SK-N-SH (cell line): Measurements from ENCODE around the gene ZFP90. TPM values are rescaled to one million over a fixed set of nuclear protein-coding genes. Genes with fewer than 3 reads are reported as not detected.

ENCODE experiments used
- CTCF ChIA-PET: fragments of 300-600, 350-600 bp; formaldehyde crosslinking; extraction: SDS; loops from one replicate; lab custom pipeline; 2021; lab: Yijun Ruan, JAX
- POLR2A ChIA-PET: fragments of 350-600 bp; sonication (Branson Sonifier 250); formaldehyde crosslinking; extraction: SDS; loops from one replicate; lab custom pipeline; 2020; ENCODE audit warnings: antibody characterized with exemption, inconsistent platforms; lab: Yijun Ruan, JAX
- DNase-seq: peaks from one replicate; pipeline ENCODE4 v3.0.0; 2012
- H2AFZ ChIP-seq: fragments of 200-600 bp; sonication (generic); 2 replicates; pipeline ENCODE4 v1.8.1; 2016; ENCODE audit warnings: antibody characterized with exemption, mild to moderate bottlenecking, low read depth
- H3F3A ChIP-seq: fragments of 200-600 bp; sonication (generic); replicated peaks from 2 replicates; pipeline ENCODE3; 2016; ENCODE audit warnings: antibody characterized with exemption, mild to moderate bottlenecking; ENCODE audit not compliant: insufficient read depth
- H3K27ac ChIP-seq, 2 experiments: fragments of 200-500 bp in 1 of 2; fragments of 200-600 bp in 1 of 2; sonication (Bioruptor generic) in 1 of 2; sonication (generic), shearing (Covaris generic) in 1 of 2; 2 replicates each; pipeline versions ENCODE4 v1.5.1 to v1.6.1; 2014 to 2016; ENCODE audit warnings: low read depth in 2 of 2, inconsistent platforms in 1 of 2, low read length in 1 of 2, mild to moderate bottlenecking in 1 of 2, mixed read lengths in 1 of 2
- H3K27me3 ChIP-seq: fragments of 200-600 bp; sonication (generic), shearing (Covaris generic); 2 replicates; pipeline ENCODE4 v1.6.1; 2016; ENCODE audit warnings: mixed run types; ENCODE audit not compliant: insufficient read depth
- H3K36me3 ChIP-seq, 2 experiments: fragments of 200-500 bp in 1 of 2; fragments of 200-600 bp in 1 of 2; sonication (Bioruptor generic) in 1 of 2; sonication (generic) in 1 of 2; replicated peaks in 1 of 2; 2 replicates each; pipeline versions ENCODE3 to v1.5.1; 2014 to 2016; ENCODE audit warnings: low read length in 1 of 2, mild to moderate bottlenecking in 1 of 2; ENCODE audit not compliant: insufficient read depth in 2 of 2, control insufficient read depth in 1 of 2
- H3K4me1 ChIP-seq, 2 experiments: fragments of 200-500 bp in 1 of 2; fragments of 200-600 bp in 1 of 2; sonication (Bioruptor generic) in 1 of 2; sonication (generic), shearing (Covaris generic) in 1 of 2; 2 replicates each; pipeline versions ENCODE4 v1.5.1 to v1.6.1; 2014 to 2016; ENCODE audit warnings: low read depth in 1 of 2, low read length in 1 of 2, mixed run types in 1 of 2; ENCODE audit not compliant: insufficient read depth in 2 of 2, control insufficient read depth in 1 of 2
- H3K4me2 ChIP-seq: fragments of 200-600 bp; sonication (generic), shearing (Covaris generic); 2 replicates; pipeline ENCODE4 v1.6.1; 2017; ENCODE audit warnings: mixed run types
- H3K4me3 ChIP-seq, 2 experiments: fragments of 200-500 bp in 1 of 2; fragments of 200-600 bp in 1 of 2; sonication (Bioruptor generic) in 1 of 2; sonication (generic), shearing (Covaris generic) in 1 of 2; 2 replicates each; pipeline versions ENCODE4 v1.5.1 to v1.8.1; 2014 to 2016; ENCODE audit warnings: low read depth in 2 of 2, inconsistent platforms in 1 of 2, low read length in 1 of 2, mild to moderate bottlenecking in 1 of 2, mixed read lengths in 1 of 2, moderate library complexity in 1 of 2
- H3K79me2 ChIP-seq: fragments of 200-600 bp; sonication (generic); 2 replicates; pipeline ENCODE4 v1.8.1; 2017; ENCODE audit warnings: mild to moderate bottlenecking; ENCODE audit not compliant: insufficient read depth
- H3K9ac ChIP-seq: fragments of 200-600 bp; sonication (generic); 2 replicates; pipeline ENCODE4 v1.6.1; 2017; ENCODE audit warnings: mixed run types
- H3K9me2 ChIP-seq: fragments of 200-600 bp; sonication (generic); 2 replicates; pipeline ENCODE4 v1.6.1; 2017; ENCODE audit warnings: mixed run types
- H3K9me3 ChIP-seq: fragments of 200-600 bp; sonication (generic); 2 replicates; pipeline ENCODE4 v1.6.1; 2017; ENCODE audit warnings: mixed run types, mild to moderate bottlenecking, moderate library complexity
- H4K20me1 ChIP-seq: fragments of 200-600 bp; sonication (generic); 2 replicates; pipeline ENCODE4 v1.6.1; 2017; ENCODE audit warnings: mild to moderate bottlenecking, mixed run types; ENCODE audit not compliant: insufficient read depth
- FOSL2 ChIP-seq: IDR thresholded peaks from 2 replicates; pipeline ENCODE4 v1.4.0; 2012; ENCODE audit warnings: low read depth, mild to moderate bottlenecking, moderate library complexity, borderline replicate concordance
- FOXM1 ChIP-seq: IDR thresholded peaks from 2 replicates; pipeline ENCODE4 v1.4.0; 2012; ENCODE audit warnings: low read depth, mild to moderate bottlenecking
- GATA2 ChIP-seq: sonication (generic); formaldehyde crosslinking; IDR thresholded peaks from 2 replicates; pipeline ENCODE4 v1.5.0; 2020; ENCODE audit warnings: mild to moderate bottlenecking, missing genetic modification reagents
- JUND ChIP-seq: IDR thresholded peaks from 2 replicates; pipeline ENCODE4 v1.4.0; 2012
- MAX ChIP-seq: IDR thresholded peaks from 2 replicates; pipeline ENCODE4 v1.4.0; 2012; ENCODE audit warnings: low read depth
- MXI1 ChIP-seq: IDR thresholded peaks from 2 replicates; pipeline ENCODE4 v1.6.1; 2012; ENCODE audit warnings: mild to moderate bottlenecking, low read depth, low read length, improper control_type of control experiment
- NFIC ChIP-seq: IDR thresholded peaks from 2 replicates; pipeline ENCODE4 v1.4.0; 2012; ENCODE audit warnings: borderline replicate concordance
- RAD21 ChIP-seq: IDR thresholded peaks from 2 replicates; pipeline ENCODE4 v1.6.1; 2012; ENCODE audit warnings: mild to moderate bottlenecking, low read length
- RFX5 ChIP-seq: IDR thresholded peaks from 2 replicates; pipeline ENCODE4 v1.6.1; 2012; ENCODE audit warnings: mild to moderate bottlenecking, improper control_type of control experiment, low read length
- SIN3A ChIP-seq: IDR thresholded peaks from 2 replicates; pipeline ENCODE4 v1.6.1; 2012; ENCODE audit warnings: low read depth, mild to moderate bottlenecking, low read length, moderate library complexity, borderline replicate concordance
- TCF12 ChIP-seq: IDR thresholded peaks from 2 replicates; pipeline ENCODE4 v1.4.0; 2012
- WGBS: methylation state at CpG from one replicate; pipeline ENCODE4 v1.1.6; 2017; ENCODE audit warnings: low lambda C conversion rate; 5-methylcytosine and 5-hydroxymethylcytosine counted together
- polyA plus RNA-seq, 3 experiments: library from polyadenylated mRNA; depleted of rRNA; stranded (reverse); fragments of >200 nt; gene quantifications; 2 replicates each; pipeline ENCODE4 v1.2.3, GENCODE V29; 2012
- TF ChIP-seq, protein P1 (sequence below): IDR thresholded peaks from 2 replicates; pipeline ENCODE4 v1.6.1; 2012; ENCODE audit warnings: mild to moderate bottlenecking, low read depth, low read length, moderate library complexity
- TF ChIP-seq, protein P2 (sequence below): fragments of 200-600 bp; sonication (generic); IDR thresholded peaks from 2 replicates; pipeline ENCODE4 v1.6.1; 2017; ENCODE audit warnings: antibody characterized with exemption, mild to moderate bottlenecking, moderate library complexity
- TF ChIP-seq, protein P3 (sequence below): IDR thresholded peaks from 2 replicates; pipeline ENCODE4 v1.4.0; 2012; ENCODE audit warnings: low read depth, borderline replicate concordance
- TF ChIP-seq, protein P4 (sequence below): IDR thresholded peaks from 2 replicates; pipeline ENCODE4 v1.4.0; 2012; ENCODE audit warnings: low read depth, borderline replicate concordance

The ZFP90 gene
- polyA plus RNA-seq, 1 of the 3 experiments (the other 2 are of a cell fraction), result 9.9 TPM

- WGBS, result 33% methylated on average over 1 of the region's 1 CpG
- no peaks in the 10 kb centered on the region for H3K9me2 ChIP-seq
- H3K36me3 ChIP-seq, result no peaks in the 10 kb centered on the region
- peaks cover 6 to 7% of the 10 kb centered on the region in 2 experiments; a peak in 2 of 4 replicates for H3K4me1 ChIP-seq
- no peaks in the 10 kb centered on the region for H4K20me1 ChIP-seq
- no peaks in the 10 kb centered on the region for H3K27me3 ChIP-seq
- no peak overlapping the region for H2AFZ ChIP-seq
- no peak for TF ChIP-seq FOSL2
- TF ChIP-seq, protein P1, sequence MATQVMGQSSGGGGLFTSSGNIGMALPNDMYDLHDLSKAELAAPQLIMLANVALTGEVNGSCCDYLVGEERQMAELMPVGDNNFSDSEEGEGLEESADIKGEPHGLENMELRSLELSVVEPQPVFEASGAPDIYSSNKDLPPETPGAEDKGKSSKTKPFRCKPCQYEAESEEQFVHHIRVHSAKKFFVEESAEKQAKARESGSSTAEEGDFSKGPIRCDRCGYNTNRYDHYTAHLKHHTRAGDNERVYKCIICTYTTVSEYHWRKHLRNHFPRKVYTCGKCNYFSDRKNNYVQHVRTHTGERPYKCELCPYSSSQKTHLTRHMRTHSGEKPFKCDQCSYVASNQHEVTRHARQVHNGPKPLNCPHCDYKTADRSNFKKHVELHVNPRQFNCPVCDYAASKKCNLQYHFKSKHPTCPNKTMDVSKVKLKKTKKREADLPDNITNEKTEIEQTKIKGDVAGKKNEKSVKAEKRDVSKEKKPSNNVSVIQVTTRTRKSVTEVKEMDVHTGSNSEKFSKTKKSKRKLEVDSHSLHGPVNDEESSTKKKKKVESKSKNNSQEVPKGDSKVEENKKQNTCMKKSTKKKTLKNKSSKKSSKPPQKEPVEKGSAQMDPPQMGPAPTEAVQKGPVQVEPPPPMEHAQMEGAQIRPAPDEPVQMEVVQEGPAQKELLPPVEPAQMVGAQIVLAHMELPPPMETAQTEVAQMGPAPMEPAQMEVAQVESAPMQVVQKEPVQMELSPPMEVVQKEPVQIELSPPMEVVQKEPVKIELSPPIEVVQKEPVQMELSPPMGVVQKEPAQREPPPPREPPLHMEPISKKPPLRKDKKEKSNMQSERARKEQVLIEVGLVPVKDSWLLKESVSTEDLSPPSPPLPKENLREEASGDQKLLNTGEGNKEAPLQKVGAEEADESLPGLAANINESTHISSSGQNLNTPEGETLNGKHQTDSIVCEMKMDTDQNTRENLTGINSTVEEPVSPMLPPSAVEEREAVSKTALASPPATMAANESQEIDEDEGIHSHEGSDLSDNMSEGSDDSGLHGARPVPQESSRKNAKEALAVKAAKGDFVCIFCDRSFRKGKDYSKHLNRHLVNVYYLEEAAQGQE, result no peak
- TF ChIP-seq FOXM1, result no peak
- TF ChIP-seq, protein P2, sequence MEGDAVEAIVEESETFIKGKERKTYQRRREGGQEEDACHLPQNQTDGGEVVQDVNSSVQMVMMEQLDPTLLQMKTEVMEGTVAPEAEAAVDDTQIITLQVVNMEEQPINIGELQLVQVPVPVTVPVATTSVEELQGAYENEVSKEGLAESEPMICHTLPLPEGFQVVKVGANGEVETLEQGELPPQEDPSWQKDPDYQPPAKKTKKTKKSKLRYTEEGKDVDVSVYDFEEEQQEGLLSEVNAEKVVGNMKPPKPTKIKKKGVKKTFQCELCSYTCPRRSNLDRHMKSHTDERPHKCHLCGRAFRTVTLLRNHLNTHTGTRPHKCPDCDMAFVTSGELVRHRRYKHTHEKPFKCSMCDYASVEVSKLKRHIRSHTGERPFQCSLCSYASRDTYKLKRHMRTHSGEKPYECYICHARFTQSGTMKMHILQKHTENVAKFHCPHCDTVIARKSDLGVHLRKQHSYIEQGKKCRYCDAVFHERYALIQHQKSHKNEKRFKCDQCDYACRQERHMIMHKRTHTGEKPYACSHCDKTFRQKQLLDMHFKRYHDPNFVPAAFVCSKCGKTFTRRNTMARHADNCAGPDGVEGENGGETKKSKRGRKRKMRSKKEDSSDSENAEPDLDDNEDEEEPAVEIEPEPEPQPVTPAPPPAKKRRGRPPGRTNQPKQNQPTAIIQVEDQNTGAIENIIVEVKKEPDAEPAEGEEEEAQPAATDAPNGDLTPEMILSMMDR, result no peak
- no peak for TF ChIP-seq TCF12
- no peak for TF ChIP-seq GATA2 (CRISPR knock-in tag)
- no peak for TF ChIP-seq MXI1
- TF ChIP-seq RAD21, result no peak
- TF ChIP-seq SIN3A, result no peak
- no peak for TF ChIP-seq NFIC
- no peak for TF ChIP-seq JUND
- TF ChIP-seq, protein P3, sequence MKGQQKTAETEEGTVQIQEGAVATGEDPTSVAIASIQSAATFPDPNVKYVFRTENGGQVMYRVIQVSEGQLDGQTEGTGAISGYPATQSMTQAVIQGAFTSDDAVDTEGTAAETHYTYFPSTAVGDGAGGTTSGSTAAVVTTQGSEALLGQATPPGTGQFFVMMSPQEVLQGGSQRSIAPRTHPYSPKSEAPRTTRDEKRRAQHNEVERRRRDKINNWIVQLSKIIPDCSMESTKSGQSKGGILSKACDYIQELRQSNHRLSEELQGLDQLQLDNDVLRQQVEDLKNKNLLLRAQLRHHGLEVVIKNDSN, result no peak
- no peak for TF ChIP-seq RFX5
- TF ChIP-seq, protein P4, sequence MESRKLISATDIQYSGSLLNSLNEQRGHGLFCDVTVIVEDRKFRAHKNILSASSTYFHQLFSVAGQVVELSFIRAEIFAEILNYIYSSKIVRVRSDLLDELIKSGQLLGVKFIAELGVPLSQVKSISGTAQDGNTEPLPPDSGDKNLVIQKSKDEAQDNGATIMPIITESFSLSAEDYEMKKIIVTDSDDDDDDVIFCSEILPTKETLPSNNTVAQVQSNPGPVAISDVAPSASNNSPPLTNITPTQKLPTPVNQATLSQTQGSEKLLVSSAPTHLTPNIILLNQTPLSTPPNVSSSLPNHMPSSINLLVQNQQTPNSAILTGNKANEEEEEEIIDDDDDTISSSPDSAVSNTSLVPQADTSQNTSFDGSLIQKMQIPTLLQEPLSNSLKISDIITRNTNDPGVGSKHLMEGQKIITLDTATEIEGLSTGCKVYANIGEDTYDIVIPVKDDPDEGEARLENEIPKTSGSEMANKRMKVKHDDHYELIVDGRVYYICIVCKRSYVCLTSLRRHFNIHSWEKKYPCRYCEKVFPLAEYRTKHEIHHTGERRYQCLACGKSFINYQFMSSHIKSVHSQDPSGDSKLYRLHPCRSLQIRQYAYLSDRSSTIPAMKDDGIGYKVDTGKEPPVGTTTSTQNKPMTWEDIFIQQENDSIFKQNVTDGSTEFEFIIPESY, result no peak
- TF ChIP-seq MAX, result no peak
- H3F3A ChIP-seq, result no peaks in the 10 kb centered on the region
- DNase-seq, result no peak
- H3K9me3 ChIP-seq, result no peaks in the 10 kb centered on the region
- no peak overlapping the region for H3K4me2 ChIP-seq
- POLR2A ChIA-PET, result no interaction called here
- H3K27ac ChIP-seq, result no peak overlapping the region
- H3K4me3 ChIP-seq, result no peak overlapping the region
- CTCF ChIA-PET, result interaction anchor here (0.6 to 1.5 kb wide), 6 partner anchors 9 to 312 kb away, joined by 3 to 4 read pairs (median 4); no protein-coding TSS in a partner anchor
- H3K79me2 ChIP-seq, result peaks cover 6% of the 10 kb centered on the region; the same call in 1 of the 2 replicates
- no peak overlapping the region for H3K9ac ChIP-seq
These were observed 3.8 kb upstream of the ZFP90 start for GRCh38 chr16:68535331-68535730.
